ENCODE results near the gene PFKFB2.

DNA sequence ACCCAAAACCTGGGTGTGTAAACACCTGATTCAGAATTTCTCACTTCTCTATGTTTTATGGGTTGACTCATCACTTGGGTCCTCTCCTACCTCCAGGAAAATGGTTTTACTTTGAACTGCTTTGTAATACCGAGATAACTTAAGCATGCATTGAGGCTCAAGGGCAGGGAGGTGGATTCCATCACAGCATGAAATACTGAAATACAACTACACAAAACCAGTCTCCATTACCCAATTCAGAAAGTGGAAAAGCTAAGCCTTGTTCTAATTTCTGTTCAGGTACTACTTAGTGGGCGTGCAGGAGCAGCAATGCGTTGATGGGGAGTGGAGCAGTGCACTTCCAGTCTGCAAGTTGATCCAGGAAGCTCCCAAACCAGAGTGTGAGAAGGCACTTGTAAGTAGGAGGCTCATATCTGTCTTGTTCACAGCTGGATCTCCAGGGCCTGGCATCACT lies 44.8 kb downstream of the PFKFB2 start:
- TF ChIP-seq, protein P1, sequence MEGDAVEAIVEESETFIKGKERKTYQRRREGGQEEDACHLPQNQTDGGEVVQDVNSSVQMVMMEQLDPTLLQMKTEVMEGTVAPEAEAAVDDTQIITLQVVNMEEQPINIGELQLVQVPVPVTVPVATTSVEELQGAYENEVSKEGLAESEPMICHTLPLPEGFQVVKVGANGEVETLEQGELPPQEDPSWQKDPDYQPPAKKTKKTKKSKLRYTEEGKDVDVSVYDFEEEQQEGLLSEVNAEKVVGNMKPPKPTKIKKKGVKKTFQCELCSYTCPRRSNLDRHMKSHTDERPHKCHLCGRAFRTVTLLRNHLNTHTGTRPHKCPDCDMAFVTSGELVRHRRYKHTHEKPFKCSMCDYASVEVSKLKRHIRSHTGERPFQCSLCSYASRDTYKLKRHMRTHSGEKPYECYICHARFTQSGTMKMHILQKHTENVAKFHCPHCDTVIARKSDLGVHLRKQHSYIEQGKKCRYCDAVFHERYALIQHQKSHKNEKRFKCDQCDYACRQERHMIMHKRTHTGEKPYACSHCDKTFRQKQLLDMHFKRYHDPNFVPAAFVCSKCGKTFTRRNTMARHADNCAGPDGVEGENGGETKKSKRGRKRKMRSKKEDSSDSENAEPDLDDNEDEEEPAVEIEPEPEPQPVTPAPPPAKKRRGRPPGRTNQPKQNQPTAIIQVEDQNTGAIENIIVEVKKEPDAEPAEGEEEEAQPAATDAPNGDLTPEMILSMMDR (IDR thresholded peaks at IDR 0.05; ENCODE audit: extremely low read depth in 1 of 2, insufficient read depth in 1 of 2, low read depth in 1 of 2, low read length in 2 of 2): no peak
- no peak for TF ChIP-seq MYC (IDR thresholded peaks at IDR 0.05; ENCODE audit: low read depth, low read length)
- no peak for TF ChIP-seq GATA2 (IDR thresholded peaks at IDR 0.05; ENCODE audit: insufficient read depth, insufficient read length, low read depth, low read length)
- no peak for TF ChIP-seq POLR2A (IDR thresholded peaks at IDR 0.05; ENCODE audit: low read depth, low read length)
- no peak for TF ChIP-seq EZH2 (IDR thresholded peaks at IDR 0.05; ENCODE audit: borderline replicate concordance, low read depth, low read length, severe bottlenecking)
- TF ChIP-seq, protein P2, sequence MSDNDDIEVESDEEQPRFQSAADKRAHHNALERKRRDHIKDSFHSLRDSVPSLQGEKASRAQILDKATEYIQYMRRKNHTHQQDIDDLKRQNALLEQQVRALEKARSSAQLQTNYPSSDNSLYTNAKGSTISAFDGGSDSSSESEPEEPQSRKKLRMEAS (IDR thresholded peaks at IDR 0.05; ENCODE audit: insufficient read depth, insufficient read length): no peak
